GM08714 (cell line): Measurements from ENCODE around the gene ATP11A.

Experiments used
- H3K4me3 ChIP-seq: fragments of 200-500 bp; sonication (Bioruptor generic); 2 replicates; pipeline ENCODE4 v1.5.1; 2014; ENCODE audit warnings: mild to moderate bottlenecking, low read length, inconsistent platforms
- ZNF274 ChIP-seq: IDR thresholded peaks from 2 replicates; pipeline ENCODE4 v1.6.1; 2012; ENCODE audit warnings: mild to moderate bottlenecking, low read depth, low read length

Gene ATP11A

DNA sequence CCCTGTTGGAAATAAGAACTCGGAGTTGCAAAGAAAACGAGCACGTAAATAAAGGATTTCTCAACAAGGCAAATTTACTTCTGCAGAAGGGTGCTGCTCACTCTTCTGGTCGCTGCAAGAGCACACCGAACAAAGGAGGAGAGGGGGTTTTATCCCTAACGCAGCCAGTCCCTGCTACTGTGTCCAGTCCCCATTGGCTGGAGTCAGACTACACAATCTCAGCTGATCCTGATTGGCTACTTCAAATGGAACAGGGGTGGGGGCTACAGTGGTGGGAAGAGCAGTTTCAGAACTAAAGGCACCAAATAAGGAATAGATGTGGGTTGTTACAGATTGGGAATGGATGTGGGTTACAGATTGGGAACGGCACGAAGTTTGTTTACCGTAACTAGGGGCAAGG, 215.2 kb downstream of the ATP11A start:
- no peak overlapping the region for H3K4me3 ChIP-seq
- TF ChIP-seq ZNF274 = no peak

DNA sequence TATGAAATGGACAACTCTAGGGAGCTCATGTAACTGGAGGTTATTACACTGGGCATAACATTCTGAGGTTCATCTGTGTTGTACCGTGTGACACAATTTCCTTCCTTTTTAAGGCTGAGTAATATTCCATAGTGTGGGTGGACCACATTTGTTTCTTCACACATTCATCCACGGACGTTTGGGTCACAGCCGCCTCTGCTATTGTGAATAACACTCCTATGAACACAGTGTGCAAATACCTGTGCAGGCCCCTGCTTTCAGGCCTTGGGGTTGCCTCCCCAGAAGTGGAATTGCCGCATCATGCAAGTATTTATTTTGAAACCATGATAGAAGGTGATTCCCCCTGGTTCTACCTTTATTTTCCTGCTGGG, 215.8 kb downstream of the ATP11A start:
- H3K4me3 ChIP-seq = no peak overlapping the region
- TF ChIP-seq ZNF274 = no peak

DNA sequence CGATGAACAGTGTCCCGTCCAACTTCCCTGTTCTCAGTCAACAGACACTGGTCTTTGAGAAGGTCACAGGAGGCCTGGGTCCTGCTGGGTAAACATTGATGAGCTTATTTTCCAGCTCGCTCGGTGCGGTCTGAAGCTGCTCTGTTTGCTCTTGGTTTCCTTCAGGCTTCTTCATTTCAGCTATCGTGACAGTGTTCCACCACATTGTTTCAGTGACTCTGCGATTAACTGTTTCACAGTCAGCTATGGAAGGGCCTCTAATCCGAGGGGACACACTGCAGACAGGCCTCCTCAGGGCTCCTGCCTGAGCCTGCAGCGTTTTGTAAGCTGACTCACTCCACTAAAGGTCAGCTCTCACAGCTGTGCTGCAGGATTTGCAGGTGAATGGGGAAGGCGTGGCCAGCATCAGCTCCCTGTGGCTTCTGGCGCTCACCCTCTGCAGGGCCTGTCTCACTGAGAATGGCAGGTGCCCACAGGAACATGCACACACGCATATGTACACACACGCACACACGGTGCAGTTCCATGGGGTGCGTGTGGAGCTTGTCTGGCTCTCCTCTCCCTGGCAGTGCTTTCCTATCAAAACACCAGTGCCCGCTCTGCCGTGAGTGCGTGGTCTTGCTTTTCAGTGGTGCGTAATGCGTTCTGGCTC, 216.3 kb downstream of the ATP11A start:
- H3K4me3 ChIP-seq = no peak overlapping the region
- no peak for TF ChIP-seq ZNF274

DNA sequence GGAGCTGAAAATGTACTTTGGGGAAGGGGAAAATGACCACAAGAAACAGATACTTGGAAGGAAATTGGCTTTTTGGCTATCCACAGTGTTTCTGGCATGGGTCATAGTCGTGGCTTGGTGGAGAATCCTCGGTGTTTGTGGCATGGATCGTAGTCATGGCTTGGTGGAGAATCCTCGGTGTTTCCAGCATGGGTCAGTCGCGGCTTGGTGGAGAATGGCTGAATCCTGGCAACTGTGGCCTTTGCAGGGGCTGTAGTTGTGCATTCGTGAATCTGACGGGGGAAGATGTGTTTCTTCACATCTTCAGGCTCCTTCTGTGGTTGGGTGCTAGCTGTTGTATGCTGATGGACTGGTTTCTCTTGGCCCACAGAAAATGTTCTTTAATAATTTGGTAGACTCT, 217.4 kb downstream of the ATP11A start:
- no peak for TF ChIP-seq ZNF274

DNA sequence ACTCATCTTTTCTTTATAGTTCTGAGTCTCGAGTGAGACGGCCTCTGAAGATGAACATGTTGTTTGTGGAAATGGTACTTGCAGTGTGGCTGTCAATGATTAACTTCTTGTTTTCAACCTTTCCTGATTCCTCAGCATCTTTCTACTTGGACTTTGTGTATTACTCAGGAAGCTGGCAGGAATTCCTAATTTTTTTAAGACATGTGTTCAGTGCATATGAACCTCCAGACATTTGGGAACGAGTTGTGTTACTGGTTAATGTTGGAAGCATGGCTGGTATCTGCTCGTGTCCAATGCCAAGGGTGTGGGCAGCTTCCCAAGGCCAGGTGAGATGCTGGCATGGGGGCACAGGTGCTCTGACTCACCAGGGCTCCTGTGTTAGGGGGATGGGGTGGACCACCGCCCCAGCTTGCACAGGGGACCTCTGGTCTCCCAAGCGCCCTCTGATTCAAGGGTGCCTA, 218.1 kb downstream of the ATP11A start:
- no peak for TF ChIP-seq ZNF274

More for the DNA sequence above, 217.4 kb downstream of the ATP11A start:
- no peak overlapping the region for H3K4me3 ChIP-seq

DNA sequence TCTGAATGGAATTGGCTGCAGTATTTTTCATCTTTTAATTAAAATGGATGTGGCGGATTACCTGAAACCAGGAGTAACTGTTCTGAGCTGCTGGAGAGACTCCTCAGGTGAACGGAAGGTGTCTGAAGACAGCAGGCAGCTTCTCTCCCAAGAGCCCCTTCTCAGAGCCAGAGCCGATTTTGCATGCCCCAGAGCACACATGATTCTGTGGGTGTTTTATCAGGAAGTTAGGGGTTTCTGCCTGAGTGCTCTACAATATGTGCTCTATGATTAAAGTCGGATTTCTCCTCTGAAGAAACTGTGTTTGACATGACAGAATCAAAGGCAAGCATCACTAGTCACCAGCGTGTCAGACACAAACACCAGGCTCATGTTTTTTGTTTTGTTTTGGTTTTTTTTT, 218.5 kb downstream of the ATP11A start:
- H3K4me3 ChIP-seq = no peak overlapping the region
- TF ChIP-seq ZNF274 = no peak

More for the DNA sequence above, 218.1 kb downstream of the ATP11A start:
- H3K4me3 ChIP-seq = no peak overlapping the region

DNA sequence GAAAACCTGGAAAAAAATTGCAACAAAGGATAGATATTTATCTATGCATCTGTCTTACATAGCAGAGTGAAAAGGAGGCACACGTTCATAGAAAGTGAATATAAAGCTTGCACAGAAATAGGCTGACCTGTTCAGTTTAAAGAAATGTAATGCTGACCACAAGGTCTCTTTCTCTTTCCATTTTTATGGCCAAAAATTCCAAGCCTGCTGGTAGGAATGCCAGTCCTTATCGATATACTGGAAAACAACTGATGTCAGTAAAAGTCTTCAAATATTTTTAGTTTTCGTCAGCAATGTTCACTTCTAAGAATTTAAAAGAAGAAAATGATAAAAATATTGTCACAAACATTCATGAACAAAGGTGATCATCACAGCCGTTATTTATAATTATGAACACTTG, 220.2 kb downstream of the ATP11A start:
- no peak overlapping the region for H3K4me3 ChIP-seq
- TF ChIP-seq ZNF274 = no peak

DNA sequence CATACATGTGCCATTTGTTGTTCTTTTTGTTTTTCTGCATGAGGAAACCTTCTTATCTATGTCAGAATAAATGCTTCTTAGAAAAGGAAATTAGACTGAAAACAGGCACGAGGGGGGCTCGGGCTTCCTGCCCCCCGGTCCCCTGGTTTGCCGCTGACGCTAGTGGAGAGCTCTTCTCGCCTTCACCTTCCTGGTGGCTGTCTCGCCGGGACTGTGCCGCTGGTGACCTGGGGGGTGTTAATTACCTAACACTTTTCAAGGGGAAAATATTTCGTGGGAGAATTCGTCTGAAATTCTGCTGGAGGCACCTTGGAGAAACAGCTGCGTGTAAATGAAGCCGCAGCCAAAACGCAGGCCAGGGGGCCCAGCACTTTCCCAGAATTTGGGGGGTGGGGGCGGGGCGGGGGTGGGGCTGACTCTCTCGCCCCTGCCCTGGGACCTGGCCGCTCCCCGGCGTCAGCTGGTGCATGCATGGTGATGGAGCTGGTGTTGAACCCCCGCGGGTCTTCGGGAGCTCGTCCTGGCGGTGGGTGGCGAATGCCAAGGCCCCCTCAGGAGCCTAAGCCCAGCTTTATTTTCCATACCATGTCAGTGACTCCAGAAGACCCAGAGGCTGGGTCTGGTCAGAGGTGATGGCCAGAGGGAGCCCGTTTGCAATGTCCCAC, 220.9 kb downstream of the ATP11A start:
- no peak overlapping the region for H3K4me3 ChIP-seq
- no peak for TF ChIP-seq ZNF274

DNA sequence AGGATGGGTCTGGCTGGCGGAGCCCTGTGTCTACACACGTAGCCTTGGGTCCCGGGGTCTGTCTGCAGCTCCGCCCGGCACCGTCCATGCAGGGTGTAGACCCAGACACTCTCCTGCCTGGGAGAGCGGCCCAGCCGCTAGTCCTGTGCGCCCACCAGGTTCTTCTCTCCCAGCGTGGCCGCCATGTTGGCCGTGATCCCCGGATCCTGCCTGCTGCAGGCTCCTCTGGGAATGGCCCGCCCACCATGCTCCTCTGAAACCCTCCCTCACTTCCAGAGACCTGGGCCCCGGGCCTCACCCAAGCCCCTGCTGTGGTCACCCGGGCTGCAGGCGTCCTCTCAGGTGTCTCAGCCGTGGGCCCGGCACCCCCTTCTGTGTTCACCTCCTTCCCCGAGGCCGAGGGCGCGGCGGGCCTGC, 221.5 kb downstream of the ATP11A start:
- TF ChIP-seq ZNF274 = no peak

DNA sequence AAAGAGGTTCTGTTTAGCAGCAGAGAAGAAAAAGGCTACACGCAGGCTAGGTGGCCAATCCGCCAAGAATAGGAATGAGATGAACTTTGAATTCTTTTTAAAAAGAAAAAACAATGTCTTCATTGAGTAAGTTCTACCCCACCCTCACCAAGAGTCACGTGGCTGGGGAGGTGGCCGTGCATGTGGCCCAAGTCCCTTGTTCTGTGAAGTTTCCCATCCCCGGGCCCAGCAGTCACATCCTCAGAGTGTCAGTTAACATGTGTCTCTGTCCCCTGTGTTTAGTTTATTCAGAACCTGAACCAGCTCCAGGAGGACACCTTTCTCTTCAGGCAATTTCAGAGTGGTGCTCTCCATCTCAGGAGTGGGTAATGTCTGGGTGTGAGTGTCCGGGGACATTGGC, 222.0 kb downstream of the ATP11A start:
- no peak overlapping the region for H3K4me3 ChIP-seq
- TF ChIP-seq ZNF274 = no peak

More for the DNA sequence above, 221.5 kb downstream of the ATP11A start:
- no peak overlapping the region for H3K4me3 ChIP-seq

DNA sequence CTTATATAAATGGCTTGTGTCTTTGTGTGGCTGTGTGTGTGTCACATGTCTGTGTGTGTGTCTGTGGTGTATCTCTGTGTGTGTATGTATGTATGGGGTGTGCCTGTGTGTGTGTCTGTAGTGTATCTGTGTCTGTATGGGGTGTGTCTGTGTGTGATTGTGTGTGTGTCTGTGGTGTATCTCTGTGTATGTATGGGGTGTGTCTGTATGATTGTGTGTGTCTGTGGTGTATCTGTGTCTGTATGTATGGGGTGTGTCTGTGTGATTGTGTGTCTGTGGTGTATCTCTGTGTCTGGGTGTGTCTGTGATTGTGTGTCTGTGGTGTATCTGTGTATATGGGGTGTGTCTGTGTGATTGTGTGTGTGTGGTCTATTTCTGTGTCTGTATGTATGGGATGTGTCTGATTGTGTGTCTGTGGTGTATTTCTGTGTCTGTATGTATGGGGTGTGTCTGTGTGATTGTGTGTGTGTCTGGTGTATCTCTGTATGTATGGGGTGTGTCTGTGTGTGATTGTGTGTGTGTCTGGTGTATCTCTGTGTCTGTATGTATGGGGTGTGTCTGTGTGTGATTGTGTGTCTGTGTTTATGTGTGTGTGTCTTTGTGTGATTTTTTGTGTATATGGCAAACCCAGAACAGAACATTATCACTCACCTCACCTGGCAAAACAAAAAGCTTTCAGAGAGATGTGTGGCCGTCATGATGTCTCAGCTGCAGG, 223.0 kb downstream of the ATP11A start:
- TF ChIP-seq ZNF274 = no peak
- no peak overlapping the region for H3K4me3 ChIP-seq

DNA sequence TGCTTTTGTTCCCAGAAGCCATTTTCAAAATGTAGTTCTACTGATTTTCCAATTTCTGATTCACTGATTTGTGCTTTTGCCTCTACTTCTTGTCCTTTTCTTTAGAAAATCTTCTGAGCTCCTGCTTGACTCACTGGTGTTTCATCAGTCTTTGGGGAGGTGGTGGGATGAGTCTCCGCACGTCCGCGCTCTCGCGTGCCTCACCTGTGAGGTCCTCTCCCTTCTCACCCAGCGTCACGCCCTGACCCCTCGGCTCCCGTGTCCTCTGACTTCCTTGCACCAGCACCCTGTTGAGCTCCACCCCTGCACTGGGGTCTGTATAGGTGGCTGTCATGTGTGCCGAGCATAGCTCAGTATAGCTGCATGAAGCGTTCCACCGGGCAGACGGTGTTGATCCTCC, 226.5 kb downstream of the ATP11A start:
- no peak for TF ChIP-seq ZNF274
- no peak overlapping the region for H3K4me3 ChIP-seq

DNA sequence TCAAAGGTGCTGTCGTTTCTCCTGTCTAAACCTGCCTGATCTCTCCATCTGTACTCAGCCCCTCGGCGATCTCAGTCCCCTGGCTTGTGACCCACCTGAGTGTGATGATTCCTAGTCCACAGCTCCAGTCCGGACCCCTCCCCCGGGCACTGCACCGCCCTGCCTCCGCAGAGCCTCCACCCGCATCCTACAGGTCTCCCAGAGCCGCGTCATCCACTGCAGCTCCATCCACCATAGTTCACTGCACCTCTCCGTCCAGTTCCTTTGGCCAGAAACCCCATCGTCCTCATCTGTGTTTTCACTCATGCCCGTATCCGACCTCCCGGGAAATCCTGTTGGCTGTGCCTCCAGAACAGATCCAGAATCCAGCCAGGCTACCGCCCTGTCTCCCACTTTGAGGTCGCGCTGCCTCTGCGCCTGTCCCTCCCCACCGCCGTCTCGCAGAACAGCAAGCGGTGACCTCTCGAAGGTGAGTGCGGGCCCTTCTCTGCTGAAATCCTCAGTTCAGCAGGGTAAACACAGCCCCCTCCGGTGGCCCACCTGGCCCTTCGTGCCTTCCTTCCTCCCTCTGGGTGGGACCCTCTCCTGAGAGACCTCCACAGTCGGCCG, 227.3 kb downstream of the ATP11A start:
- H3K4me3 ChIP-seq = no peak overlapping the region
- TF ChIP-seq ZNF274 = no peak

DNA sequence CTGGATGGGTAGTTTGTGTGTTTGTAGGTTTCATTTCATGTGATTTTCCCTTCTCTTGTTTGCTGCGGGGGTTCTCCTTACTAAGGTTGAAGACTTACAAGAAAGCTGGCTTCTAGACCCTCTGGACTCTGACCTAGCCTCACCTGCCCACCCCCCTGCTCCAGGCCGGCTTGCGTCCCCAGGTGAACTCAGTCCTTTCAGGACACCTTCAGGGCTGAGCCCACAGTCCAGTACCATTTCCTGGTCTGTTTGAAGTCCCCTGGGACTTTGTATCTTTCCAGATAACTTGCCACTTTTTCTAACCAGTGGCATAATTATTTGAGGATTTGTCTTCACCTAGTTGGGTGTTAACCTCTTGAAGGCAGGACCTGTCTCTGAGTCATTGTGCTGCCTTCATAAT, 227.9 kb downstream of the ATP11A start:
- TF ChIP-seq ZNF274 = no peak

More for the DNA sequence above, 227.9 kb downstream of the ATP11A start:
- no peak overlapping the region for H3K4me3 ChIP-seq
